ENCODE data around the gene GPN2.

- TF ChIP-seq CTCF (IDR thresholded peaks at IDR 0.05; ENCODE audit: borderline replicate concordance, extremely low read depth, low read length, poor library complexity, severe bottlenecking) (no peak), EZH2 (IDR thresholded peaks at IDR 0.05; ENCODE audit: borderline replicate concordance, low read depth, low read length, severe bottlenecking) (no peak)
These were observed 35.2 kb downstream of the GPN2 start for GRCh38 chr1:26854906-26855305.
